Activated CD8-positive, alpha-beta T cell treated with anti-CD3 and anti-CD28 coated beads for 36 hours (primary cell): ENCODE measurements around the gene TAS2R42. TPM values are rescaled to one million over a fixed set of nuclear protein-coding genes. Genes with fewer than 3 reads are reported as not detected.

Source experiments
- ATAC-seq: fragments of 200-7000 bp; cut with Tn5 transposase; one replicate; pipeline ENCODE4 v1.10.0; 2021; ENCODE audit warnings: mild to moderate bottlenecking, moderate library complexity
- CTCF ChIA-PET: fragments of 350-600 bp; sonication (Branson Sonifier 250); formaldehyde crosslinking; loops from one replicate; lab custom pipeline; 2021; ENCODE audit warnings: antibody characterized with exemption; lab: Charles Lee
- POLR2A ChIA-PET: fragments of 350-600 bp; sonication (Branson Sonifier 250); formaldehyde crosslinking; loops from one replicate; lab custom pipeline; 2021; ENCODE audit warnings: antibody characterized with exemption; lab: Charles Lee
- DNase-seq: peaks from one replicate; pipeline ENCODE4 v3.0.0-alpha.2; 2020
- H3K27ac Mint-ChIP-seq: one replicate; pipeline ENCODE4 v1.8.0; 2021; ENCODE audit warnings: mild to moderate bottlenecking, mixed read lengths
- H3K27me3 Mint-ChIP-seq: one replicate; pipeline ENCODE4 v1.8.0; 2021; ENCODE audit warnings: mixed read lengths
- H3K36me3 Mint-ChIP-seq: one replicate; pipeline ENCODE4 v1.8.0; 2021; ENCODE audit warnings: low read depth, mixed read lengths
- H3K4me1 Mint-ChIP-seq: one replicate; pipeline ENCODE4 v1.8.0; 2021; ENCODE audit warnings: low read depth, mixed read lengths
- H3K4me3 Mint-ChIP-seq: one replicate; pipeline ENCODE4 v1.8.0; 2021; ENCODE audit warnings: mild to moderate bottlenecking, moderate library complexity, mixed read lengths
- H3K9me3 Mint-ChIP-seq: one replicate; pipeline ENCODE4 v1.8.0; 2021; ENCODE audit warnings: mixed read lengths
- intact Hi-C: fragments of 100-400 bp; cut with micrococcal nuclease; formaldehyde crosslinking; loops from one replicate; pipeline ENCODE4 v1.10.0; 2022
- total RNA-seq, 2 experiments: library from RNA; stranded (reverse); gene quantifications; one replicate each; pipeline ENCODE4 v1.2.3, GENCODE V29; 2021
- TF ChIP-seq, protein P1 (sequence below): fragments of 200-600 bp; IDR thresholded peaks from one replicate; pipeline ENCODE4 v1.8.0; 2022; ENCODE audit warnings: antibody characterized with exemption, mild to moderate bottlenecking

TAS2R42 gene
- total RNA-seq, 2 experiments from 2014 or later: not detected

DNA sequence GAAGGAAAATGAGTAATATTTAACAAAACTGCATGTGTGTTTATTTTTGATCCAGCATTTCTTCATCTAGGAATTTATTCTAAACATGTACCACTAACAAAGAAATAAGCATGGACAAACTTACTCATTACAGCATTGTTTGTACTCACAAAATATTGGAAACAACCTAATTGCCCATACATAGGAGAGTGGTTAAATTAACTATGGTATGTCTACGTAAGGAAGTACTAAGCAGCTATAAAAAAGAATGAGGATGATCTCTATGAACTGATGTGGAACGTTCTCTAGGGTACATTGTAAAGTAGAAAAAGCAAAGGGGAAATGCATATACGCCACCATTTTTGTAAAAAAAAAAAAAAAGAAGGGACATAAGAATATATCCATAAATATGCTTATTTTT, 17.4 kb upstream of the TAS2R42 start:
- intact Hi-C loops: no loop called here
- ChIA-PET CTCF (interaction anchor here (1.1 kb wide), 1 partner anchor 283 kb away, joined by 4 read pairs; no protein-coding TSS in a partner anchor), POLR2A (interaction anchor here (1.4 kb wide), 1 partner anchor 8 kb away, joined by 3 read pairs; no protein-coding TSS in a partner anchor)
- ATAC-seq (no peak), DNase-seq (no peak)
- H3K9me3 Mint-ChIP-seq: peaks cover 6% of the 10 kb centered on the region
- TF ChIP-seq, protein P1, sequence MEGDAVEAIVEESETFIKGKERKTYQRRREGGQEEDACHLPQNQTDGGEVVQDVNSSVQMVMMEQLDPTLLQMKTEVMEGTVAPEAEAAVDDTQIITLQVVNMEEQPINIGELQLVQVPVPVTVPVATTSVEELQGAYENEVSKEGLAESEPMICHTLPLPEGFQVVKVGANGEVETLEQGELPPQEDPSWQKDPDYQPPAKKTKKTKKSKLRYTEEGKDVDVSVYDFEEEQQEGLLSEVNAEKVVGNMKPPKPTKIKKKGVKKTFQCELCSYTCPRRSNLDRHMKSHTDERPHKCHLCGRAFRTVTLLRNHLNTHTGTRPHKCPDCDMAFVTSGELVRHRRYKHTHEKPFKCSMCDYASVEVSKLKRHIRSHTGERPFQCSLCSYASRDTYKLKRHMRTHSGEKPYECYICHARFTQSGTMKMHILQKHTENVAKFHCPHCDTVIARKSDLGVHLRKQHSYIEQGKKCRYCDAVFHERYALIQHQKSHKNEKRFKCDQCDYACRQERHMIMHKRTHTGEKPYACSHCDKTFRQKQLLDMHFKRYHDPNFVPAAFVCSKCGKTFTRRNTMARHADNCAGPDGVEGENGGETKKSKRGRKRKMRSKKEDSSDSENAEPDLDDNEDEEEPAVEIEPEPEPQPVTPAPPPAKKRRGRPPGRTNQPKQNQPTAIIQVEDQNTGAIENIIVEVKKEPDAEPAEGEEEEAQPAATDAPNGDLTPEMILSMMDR: no peak
- H3K4me1 Mint-ChIP-seq: no peaks in the 10 kb centered on the region
- no peak overlapping the region for H3K27ac Mint-ChIP-seq
- no peak overlapping the region for H3K4me3 Mint-ChIP-seq
- H3K27me3 Mint-ChIP-seq: no peaks in the 10 kb centered on the region
- H3K36me3 Mint-ChIP-seq: peaks cover 2% of the 10 kb centered on the region

DNA sequence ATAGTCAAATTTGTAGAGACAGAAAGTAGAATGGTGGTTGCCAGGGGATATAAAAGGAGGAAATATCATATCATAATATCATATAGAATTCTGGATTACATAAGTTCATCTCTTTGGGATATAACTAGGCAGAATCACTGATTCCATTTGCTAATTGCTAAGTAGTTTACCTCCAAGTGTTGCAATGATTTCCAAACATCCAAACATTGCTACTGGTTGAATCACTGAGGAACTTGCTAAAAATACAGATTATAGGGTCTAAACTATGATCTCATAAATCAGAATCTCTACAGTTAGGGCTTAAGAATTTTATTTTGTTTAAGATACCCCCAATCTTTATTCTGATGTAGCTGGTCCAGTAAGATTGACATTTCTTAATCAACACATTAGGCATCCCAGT, 16.1 kb upstream of the TAS2R42 start:
- Mint-ChIP-seq H3K4me1 (no peaks in the 10 kb centered on the region), H3K27ac (no peak overlapping the region), H3K9me3 (peaks cover 6% of the 10 kb centered on the region), H3K4me3 (no peak overlapping the region), H3K27me3 (no peaks in the 10 kb centered on the region), H3K36me3 (peaks cover 2% of the 10 kb centered on the region)
- DNase-seq: no peak
- ATAC-seq: no peak
- TF ChIP-seq, protein P1: no peak
- CTCF ChIA-PET: no interaction called here
- POLR2A ChIA-PET: no interaction called here
- intact Hi-C loops: no loop called here

DNA sequence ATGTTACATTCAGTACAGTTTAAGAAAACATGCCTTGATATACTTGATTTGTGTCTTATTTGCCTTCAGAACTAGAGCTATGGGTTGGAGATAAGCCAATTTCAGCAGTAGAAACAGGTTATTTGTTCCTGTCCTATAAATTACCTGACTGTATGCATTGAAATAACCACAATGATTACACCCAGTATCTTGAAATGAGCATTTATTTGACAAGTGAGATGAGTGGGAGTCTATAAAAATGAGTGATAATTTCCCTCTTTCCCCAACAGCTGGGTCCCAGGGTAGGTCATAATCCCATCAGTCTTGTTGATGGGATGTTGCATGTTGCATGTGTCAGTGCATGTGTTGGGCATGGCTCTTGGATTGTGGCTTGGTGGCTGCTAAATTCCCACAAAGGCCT, 3.7 kb downstream of the TAS2R42 start:
- Mint-ChIP-seq H3K36me3 (no peaks in the 10 kb centered on the region), H3K4me1 (peaks cover 4% of the 10 kb centered on the region), H3K27me3 (no peaks in the 10 kb centered on the region), H3K4me3 (no peak overlapping the region), H3K27ac (no peak overlapping the region), H3K9me3 (no peaks in the 10 kb centered on the region)
- ChIA-PET CTCF (interaction anchor here (1.0 to 1.7 kb wide), 2 partner anchors 11 to 412 kb away, joined by 3 to 5 read pairs; no protein-coding TSS in a partner anchor), POLR2A (no interaction called here)
- ATAC-seq: no peak
- TF ChIP-seq, protein P1: no peak
- no peak for DNase-seq
- intact Hi-C loops: no loop called here

DNA sequence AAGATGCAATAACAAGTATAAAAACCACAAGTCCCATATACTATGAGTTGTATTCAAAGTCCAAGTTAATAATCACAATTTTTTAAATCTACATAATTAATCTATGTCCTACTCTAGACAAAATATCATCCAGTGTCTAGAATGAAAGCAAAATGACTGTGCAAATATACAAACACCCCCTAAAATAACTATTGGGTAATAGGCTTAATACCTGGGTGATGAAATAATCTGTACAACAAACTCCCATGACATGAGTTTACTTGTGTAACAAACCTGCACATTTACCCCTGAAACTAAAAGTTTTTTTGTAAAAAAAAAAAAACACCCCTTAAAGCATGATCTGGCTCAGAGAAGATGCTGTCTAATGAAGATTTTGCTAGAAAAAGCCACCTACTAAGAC, 4.2 kb downstream of the TAS2R42 start:
- H3K27ac Mint-ChIP-seq: no peak overlapping the region
- no peaks in the 10 kb centered on the region for H3K27me3 Mint-ChIP-seq
- POLR2A ChIA-PET: no interaction called here
- TF ChIP-seq, protein P1: no peak
- H3K36me3 Mint-ChIP-seq: no peaks in the 10 kb centered on the region
- intact Hi-C loops: no loop called here
- no peaks in the 10 kb centered on the region for H3K9me3 Mint-ChIP-seq
- peaks cover 4% of the 10 kb centered on the region for H3K4me1 Mint-ChIP-seq
- DNase-seq (no peak), ATAC-seq (no peak)
- CTCF ChIA-PET: no interaction called here
- H3K4me3 Mint-ChIP-seq: no peak overlapping the region

DNA sequence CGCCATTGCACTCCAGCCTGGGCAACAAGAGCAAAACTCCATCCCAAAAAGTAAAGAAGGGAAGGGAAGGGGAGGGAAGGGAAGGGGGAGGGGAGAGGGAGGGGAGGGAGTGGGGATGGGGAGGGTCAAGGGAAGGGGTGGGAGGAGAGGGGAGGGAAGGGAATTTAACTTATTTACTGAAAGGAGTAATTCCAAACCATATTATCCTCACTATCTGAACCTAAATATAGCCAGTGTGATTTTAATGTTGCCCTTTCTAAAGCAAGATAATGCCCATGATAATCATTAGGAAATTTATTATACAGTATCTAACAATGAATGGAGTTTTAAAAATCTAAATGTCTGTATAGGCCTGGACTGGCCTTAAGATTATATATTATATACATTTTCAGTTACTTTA, 8.5 kb downstream of the TAS2R42 start:
- no peak overlapping the region for H3K4me3 Mint-ChIP-seq
- intact Hi-C loops: no loop called here
- H3K27ac Mint-ChIP-seq: no peak overlapping the region
- no peaks in the 10 kb centered on the region for H3K27me3 Mint-ChIP-seq
- DNase-seq (no peak), ATAC-seq (no peak)
- H3K4me1 Mint-ChIP-seq: peaks cover 16% of the 10 kb centered on the region
- TF ChIP-seq, protein P1: no peak
- H3K36me3 Mint-ChIP-seq: peaks cover 16% of the 10 kb centered on the region
- no peaks in the 10 kb centered on the region for H3K9me3 Mint-ChIP-seq
- ChIA-PET POLR2A (no interaction called here), CTCF (no interaction called here)
